GM10266 (cell line): ENCODE measurements around the gene DDX5.
"Not testable (repeated sequence)": the region's sequence is repeated elsewhere in the genome, so short reads cannot be mapped to it uniquely, and the experiment has no call there.

Experiments used
- DNase-seq: peaks from one replicate; pipeline ENCODE4 v3.0.0; 2012; ENCODE audit errors: extremely low spot score
- TF ChIP-seq, protein P1 (sequence below): IDR thresholded peaks from 2 replicates; pipeline ENCODE4 v1.5.1; 2012; ENCODE audit warnings: mild to moderate bottlenecking, low read depth; ENCODE audit not compliant: control insufficient read depth, insufficient read depth; ENCODE audit errors: missing control alignments

Gene DDX5

DNA sequence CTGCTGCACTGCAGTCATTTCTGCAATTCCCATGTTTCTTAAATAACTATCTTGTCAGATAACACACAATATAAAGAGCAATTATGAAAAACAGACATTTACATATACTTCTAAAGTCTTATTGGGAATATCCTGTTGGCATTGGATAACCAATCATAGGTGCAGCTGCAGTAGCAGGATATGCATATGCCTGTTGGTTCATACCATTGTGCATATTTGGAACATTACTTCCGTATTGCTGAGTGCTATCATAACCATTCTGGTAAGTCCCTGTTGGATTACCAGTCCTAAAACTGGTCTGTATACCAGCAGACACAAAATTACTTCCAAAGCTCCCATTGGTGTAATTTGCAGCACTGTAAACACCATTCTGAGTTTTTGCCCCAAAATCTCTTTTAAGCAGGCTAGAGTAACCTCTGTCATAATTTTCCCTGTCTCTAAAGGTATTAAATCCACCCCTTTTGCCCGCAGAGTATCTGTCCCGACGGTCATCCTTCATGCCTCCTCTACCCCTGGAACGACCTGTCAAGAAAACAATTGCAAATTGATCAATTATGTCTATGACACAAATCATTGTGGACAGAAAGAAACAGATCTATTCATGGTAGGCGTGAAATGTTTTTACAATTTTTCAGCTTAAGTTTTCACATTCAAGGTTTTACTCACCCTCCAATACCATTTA lies 6.1 kb downstream of the DDX5 start:
- no peak for DNase-seq
- TF ChIP-seq, protein P1, sequence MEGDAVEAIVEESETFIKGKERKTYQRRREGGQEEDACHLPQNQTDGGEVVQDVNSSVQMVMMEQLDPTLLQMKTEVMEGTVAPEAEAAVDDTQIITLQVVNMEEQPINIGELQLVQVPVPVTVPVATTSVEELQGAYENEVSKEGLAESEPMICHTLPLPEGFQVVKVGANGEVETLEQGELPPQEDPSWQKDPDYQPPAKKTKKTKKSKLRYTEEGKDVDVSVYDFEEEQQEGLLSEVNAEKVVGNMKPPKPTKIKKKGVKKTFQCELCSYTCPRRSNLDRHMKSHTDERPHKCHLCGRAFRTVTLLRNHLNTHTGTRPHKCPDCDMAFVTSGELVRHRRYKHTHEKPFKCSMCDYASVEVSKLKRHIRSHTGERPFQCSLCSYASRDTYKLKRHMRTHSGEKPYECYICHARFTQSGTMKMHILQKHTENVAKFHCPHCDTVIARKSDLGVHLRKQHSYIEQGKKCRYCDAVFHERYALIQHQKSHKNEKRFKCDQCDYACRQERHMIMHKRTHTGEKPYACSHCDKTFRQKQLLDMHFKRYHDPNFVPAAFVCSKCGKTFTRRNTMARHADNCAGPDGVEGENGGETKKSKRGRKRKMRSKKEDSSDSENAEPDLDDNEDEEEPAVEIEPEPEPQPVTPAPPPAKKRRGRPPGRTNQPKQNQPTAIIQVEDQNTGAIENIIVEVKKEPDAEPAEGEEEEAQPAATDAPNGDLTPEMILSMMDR, result no peak

DNA sequence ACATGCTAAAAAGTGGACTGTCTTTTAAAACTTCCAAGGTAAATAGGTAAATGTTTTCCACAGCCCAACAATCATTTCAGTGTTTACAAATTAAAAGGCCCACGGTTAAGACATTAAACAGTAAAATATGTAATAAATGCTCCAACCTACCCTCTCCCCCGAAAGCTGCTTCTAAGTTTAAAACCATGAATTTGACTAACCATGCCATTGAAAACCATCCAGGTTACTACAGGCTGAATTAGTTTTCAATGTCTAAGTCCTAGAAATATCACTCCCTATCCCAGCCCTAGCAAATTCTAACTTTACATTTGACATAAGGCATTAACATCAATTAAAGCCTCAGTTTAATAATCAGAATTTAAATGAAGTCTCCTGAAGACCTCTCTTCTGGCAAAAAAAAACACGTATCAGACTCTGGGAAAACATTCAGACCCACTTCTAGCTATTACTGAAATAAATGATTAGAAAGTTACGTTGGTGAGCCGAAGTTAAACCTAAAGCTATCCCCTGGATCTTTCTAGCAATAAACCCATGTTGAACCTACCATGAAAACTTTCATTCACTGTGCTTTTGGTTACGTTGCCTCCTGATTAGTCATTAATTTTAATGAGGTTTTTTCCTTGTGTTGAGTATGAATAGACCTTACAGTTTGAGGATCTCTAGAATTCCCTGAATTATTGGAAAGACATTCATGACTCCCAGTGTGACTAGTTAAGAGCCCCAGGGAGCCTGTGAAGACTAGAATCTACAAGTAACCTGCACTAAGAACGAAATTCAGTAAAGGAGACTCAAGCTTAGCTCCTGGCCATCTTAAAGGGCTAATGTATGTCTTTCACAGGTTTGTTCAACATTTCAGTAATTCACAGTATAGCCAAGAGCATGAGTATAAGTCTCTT lies 7.5 kb downstream of the DDX5 start:
- TF ChIP-seq, protein P1, result no peak
- DNase-seq, result no peak

DNA sequence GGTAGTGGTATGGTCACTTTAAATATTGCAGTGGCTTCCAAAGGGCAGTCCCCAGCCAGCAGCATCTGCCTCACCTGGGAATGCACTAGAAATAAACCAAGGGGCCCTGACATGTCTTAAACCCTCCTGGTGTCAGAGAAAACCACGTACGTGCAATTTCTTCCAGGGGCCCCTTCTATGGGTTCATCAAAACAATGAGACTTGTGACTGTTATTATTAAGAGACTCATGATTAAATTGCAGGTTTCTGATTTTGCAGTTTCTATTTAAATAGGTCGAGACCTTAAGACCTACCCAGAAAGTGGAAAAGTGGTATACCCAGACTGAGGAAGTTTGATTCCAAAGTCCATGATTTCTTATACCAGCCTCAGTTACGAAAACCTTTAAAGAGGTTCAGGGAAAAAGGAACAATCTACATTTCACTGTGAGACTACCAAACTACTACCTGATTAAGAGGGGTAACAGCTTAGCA lies 8.5 kb downstream of the DDX5 start:
- DNase-seq, result peak; percentile 33
- TF ChIP-seq, protein P1, result no peak

DNA sequence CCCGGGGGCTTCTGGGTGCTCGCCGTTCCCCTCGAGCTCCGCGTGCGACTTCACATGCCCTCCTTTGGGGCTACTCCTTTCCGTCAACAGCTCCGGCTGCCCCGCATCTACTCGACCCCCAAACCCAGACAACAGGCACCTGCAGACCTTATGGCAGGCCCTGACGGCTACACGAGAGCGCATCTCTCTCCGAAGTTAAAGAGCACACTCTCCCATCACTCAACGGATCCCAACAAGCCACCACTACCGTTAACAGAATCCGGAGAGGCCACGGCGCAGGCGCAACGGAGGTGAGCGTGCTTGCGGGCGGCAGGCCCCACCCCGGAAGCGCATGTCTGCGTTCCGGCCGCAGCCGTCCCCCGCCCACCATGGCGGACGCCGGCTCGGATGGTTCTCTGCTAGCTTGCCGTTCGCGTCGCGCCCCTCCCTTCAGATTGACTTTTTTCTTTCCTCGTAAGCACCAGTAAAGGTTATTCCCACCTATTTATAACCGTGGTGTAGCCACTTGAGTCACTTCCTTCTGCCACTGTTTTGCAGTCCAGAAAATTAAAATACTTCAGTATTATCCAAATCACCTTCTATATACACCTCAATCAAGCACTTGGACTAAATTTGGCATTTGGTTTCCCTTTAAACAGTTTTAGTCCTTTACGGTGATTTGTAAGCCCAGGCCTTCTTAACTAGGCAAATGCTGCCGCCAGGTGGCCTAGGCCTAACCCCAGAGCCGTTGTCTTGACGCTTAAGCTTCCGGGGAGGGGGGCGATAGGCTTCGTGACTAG lies 9.1 kb downstream of the DDX5 start, which contains the start of gene POLG2:
Gene POLG2, minus strand, starts transcription at position 269 of the 779 bp plus-strand sequence. Its CDS starts 86 bp downstream, at position 183.
- TF ChIP-seq, protein P1, result peak; percentile 67
- DNase-seq, result peak; percentile 88

DNA sequence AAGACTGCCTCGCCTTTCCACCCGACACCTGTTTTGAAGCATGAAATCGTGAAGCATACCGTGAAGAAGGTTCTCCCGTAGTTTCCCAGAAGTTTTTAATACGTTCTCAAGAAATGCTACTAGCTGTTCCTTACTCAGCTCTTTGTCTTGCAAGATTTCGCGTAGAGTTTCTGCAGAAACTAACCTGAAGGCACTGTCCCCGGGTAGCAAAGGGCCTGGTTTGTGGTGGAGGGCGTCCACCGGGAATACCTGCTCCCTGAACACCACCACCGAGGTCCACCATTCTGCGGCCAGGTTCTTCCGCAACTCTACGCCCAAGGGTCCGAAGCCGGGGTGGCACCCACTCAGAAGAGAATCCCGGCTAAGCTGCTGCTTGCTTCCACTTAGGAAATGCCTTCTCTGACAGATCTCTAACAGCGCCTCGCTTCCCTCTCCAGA lies 9.7 kb downstream of the DDX5 start:
- TF ChIP-seq, protein P1, result no peak
- no peak for DNase-seq

DNA sequence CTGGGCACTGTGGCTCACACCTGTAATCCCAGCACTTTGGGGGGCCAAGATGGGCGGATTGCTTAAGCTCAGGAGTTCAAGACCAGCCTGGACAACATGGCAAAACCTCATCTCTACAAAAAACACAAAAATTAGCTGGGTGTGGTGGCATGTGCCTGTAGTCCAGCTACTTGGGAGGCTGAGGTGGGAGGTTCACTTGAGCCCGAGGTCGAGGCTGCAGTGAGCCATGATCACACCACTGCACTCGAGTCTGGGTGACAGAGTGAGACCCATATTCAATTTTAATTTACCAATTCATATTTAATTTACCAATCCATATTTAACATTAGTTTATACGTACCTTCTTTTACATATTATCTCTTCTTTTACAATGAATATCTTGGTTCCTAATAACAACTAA lies 10.8 kb downstream of the DDX5 start:
- not testable (repeated sequence) for DNase-seq

DNA sequence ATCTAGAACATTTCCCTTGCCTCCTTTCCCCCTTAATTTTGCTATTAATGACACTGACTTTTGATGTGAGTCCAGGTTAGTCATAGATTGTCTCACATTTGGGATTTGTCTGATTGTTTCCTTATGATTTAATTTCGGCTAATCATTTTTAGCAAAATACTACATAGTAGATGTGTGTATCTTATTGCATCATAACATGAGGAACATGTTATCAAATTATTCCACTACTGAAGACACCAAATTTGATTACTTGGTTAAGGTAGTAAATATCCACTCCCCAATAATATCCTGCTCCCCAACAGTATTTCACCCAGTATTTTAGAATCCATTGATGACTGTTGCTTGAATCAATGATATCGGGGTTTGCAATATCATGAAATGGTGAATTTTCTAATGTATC lies 12.0 kb downstream of the DDX5 start:
- TF ChIP-seq, protein P1, result no peak
- DNase-seq, result no peak
